Hepatic stellate cell (primary cell): ENCODE measurements around the gene ALDH3A2.

Source experiments
- DNase-seq: peaks from one replicate; pipeline ENCODE4 v3.0.0; 2011; ENCODE audit warnings: low spot score

The ALDH3A2 gene

GRCh38 chr17:19714542-19715411, 66.2 kb downstream of the ALDH3A2 start:
- DNase-seq = no peak

GRCh38 chr17:19716108-19717030, 67.8 kb downstream of the ALDH3A2 start, which contains the start of gene SLC47A2:
Gene SLC47A2, minus strand, starts transcription at chr17:19716584. Its CDS starts 29 bp downstream, at chr17:19716555.
- DNase-seq = no peak

- no peak for DNase-seq
Measured at GRCh38 chr17:19717031-19717360, 68.4 kb downstream of the ALDH3A2 start.

- DNase-seq = no peak
Measured at GRCh38 chr17:19717411-19717908, 68.9 kb downstream of the ALDH3A2 start.

GRCh38 chr17:19718041-19718612, 69.6 kb downstream of the ALDH3A2 start:
- DNase-seq = no peak

GRCh38 chr17:19718613-19719354, 70.2 kb downstream of the ALDH3A2 start:
- DNase-seq = no peak

- DNase-seq = no peak
Measured at GRCh38 chr17:19719355-19720209, 71.0 kb downstream of the ALDH3A2 start.

GRCh38 chr17:19720210-19720475, 71.6 kb downstream of the ALDH3A2 start:
- DNase-seq = no peak

- no peak for DNase-seq
Measured at GRCh38 chr17:19720631-19721426, 72.3 kb downstream of the ALDH3A2 start.

- DNase-seq = no peak
Measured at GRCh38 chr17:19723964-19724363, 75.4 kb downstream of the ALDH3A2 start.

- no peak for DNase-seq
Measured at GRCh38 chr17:19724501-19725420, 76.2 kb downstream of the ALDH3A2 start.

- no peak for DNase-seq
Measured at GRCh38 chr17:19725486-19725885, 76.9 kb downstream of the ALDH3A2 start.

- DNase-seq = no peak
Measured at GRCh38 chr17:19726631-19727376, 78.3 kb downstream of the ALDH3A2 start.
